22Rv1 (cell line): ENCODE measurements around the gene HSDL1.

Experiments used
- CTCF ChIP-seq: fragments of 450-650 bp; IDR thresholded peaks from 2 replicates; pipeline ENCODE4 v1.5.1; 2017; ENCODE audit warnings: mild to moderate bottlenecking
- ZFX ChIP-seq: fragments of 450-650 bp; IDR thresholded peaks from 2 replicates; pipeline ENCODE4 v1.6.1; 2017; ENCODE audit warnings: antibody characterized with exemption, borderline replicate concordance

DNA sequence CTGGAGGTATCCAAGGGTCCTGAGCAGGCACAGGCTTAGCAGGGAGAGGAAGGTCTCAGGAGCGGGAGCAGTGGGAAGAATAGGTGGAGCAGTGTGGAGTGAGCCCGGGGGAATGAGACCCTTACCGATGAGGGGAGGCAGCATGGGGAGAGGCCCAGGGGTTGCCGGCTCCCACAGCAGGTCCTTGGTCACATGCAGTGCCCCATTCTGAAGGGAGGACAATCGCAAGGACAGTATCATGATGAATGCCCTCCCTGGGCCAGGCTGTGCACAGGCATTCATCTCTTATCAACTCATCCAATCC, 38.5 kb upstream of the HSDL1 start:
- TF ChIP-seq CTCF (no peak), ZFX (no peak)
